ENCODE measurements around the gene RNU2-63P.
"Not testable (repeated sequence)": the region's sequence is repeated elsewhere in the genome, so short reads cannot be mapped to it uniquely, and the experiment has no call there.

GRCh38 chr2:87972385-87972784 lies 44.0 kb downstream of the RNU2-63P start:
- TF ChIP-seq CTCF (conservative IDR thresholded peaks at IDR 0.05); ZFX (IDR thresholded peaks at IDR 0.05): not testable (repeated sequence)

All from C4-2B (cell line).